ENCODE results near the gene CNTN4.

CNTN4 gene

DNA sequence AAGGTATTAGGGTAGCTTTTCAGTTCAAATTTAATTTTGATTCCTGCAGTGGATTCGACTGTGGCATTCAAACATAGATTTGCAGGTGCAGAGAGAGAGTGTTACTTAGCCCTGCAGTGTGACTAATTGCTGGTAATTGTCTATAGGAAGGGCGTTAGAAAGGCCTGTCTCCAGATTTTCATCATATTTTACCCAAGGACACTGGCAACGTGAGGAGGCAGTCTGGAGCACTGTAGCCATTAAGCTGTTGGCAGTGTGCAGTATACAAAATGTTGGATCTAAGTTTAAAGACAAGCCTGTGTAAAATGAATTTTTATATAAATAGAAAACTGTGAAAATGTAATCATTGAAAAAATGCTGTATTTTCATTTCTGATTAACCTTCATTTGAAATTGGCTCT, 342.9 kb downstream of the CNTN4 start:
- no peak for DNase-seq

GRCh38 chr3:2446146-2446545, 347.5 kb downstream of the CNTN4 start:
- DNase-seq, result no peak

GRCh38 chr3:2452249-2452648, 353.6 kb downstream of the CNTN4 start:
- DNase-seq, result no peak

DNA sequence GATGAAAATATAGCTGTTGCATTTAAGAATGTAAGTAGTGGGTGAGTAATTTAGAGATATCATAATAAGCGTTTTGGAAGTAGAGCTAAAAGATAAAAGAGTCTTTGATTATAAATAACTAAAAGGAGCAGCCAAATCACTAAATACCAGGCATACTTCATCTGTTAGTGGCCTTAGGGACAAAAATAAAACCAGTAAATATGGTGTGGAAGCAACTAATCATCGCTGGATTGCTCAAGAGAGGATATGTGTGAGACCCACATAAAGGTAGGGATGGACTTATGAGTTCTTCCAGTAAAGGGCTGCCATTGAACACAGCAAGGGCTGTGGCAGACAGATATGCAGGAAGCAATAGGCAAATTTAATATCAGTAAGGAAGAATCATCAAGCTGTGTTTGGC, 356.2 kb downstream of the CNTN4 start:
- DNase-seq, result no peak

DNA sequence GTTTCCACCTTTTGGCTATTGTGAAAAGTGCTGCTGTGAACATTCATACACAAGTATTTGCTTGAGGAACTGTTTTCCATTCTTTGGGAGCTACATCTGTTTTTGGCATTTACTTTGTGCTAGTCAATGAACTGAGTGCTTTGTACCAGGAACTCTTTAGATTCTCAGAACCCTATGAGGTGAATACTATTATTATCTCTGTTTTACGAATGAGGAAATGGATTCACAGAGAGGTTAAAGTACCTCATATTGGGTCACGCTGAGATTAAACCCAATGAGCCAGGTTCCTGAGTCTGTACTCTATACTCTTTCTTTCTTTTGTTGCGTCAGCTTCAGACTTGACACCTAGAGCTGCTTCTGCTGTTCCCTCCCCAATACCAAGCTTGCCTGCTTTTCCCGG, 358.1 kb downstream of the CNTN4 start:
- DNase-seq, result no peak

DNA sequence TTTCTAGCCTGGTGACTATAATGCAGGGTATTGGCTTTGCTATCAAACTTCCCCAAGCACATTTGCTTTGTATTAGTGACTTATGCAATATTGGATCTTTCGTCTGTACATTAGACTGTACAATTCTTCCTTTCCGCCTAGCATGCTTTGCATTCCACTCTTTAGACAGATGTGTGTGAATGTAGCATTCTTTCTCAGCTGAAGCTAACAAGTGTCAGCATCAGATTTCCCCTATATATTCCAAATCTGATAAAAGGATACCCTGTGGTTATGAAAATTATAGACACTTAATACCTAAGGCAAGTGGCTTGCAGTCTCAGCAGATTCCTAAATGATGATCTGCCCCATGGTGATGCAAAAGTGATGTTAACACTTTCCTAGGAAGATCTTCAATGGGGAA, 360.1 kb downstream of the CNTN4 start:
- DNase-seq, result no peak

DNA sequence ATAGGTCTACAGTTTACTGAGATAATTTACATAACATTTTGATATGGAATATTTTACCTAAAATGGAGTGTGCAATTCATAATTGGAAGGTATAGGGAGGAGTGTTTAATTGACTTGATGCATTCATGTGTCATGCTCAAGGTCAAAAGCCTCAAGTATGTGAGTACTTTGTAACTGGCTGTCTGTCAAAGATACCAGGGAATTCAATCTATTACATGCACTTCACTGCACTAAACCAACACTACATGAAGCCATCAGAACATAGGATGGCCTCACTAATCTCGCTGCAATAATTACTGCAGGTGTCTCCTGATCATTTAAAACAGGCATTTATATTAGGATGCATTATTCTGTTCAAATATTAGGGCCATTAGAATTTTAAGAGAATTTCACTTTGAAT, 367.2 kb downstream of the CNTN4 start:
- no peak for DNase-seq

GRCh38 chr3:2468816-2469215, 370.1 kb downstream of the CNTN4 start:
- no peak for DNase-seq

- no peak for DNase-seq
These were observed 378.3 kb downstream of the CNTN4 start for GRCh38 chr3:2476996-2477395.

DNA sequence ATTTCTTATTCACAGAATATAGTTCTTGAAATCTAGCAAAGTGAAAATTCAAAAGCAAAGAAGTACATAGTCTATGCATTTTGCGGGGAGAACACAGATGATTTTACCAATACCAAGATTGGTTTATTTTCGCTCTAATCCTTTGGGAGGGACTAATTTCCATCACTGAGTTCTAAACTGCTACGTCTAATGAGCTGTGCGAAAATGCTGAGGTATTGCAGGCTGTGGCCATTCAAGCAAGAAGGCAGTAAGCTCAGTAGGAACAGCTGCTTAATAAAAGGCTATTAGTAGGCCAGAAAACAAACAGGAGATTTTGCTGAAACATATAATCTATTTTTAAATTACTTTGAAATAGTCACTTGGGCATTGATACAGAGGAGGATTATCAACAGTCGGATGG, 379.0 kb downstream of the CNTN4 start:
- peak; percentile 2 for DNase-seq

GRCh38 chr3:2484162-2485026, 385.7 kb downstream of the CNTN4 start:
- no peak for DNase-seq

- DNase-seq, result no peak
These were observed 386.3 kb downstream of the CNTN4 start for GRCh38 chr3:2485027-2485375.

GRCh38 chr3:2495746-2496145, 397.1 kb downstream of the CNTN4 start:
- no peak for DNase-seq

DNA sequence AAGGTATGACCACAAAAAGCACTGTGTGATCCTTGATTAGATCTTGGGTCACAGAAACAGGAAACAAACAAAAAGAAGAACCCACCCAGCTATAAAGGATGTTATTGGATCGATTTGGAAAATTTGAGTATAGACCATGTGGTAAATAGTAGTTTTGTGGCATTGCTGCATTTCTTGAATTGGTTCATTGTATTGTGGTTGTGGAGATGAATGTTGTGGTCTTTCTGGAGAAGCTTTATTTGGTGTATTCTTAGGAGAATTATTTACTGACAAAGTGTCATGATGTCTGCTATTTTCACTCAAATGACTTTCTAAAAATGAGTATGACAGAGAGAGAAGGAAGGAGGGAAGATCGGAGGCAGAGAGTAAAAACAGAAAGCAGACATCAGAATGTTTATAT, 406.2 kb downstream of the CNTN4 start:
- DNase-seq, result no peak

DNA sequence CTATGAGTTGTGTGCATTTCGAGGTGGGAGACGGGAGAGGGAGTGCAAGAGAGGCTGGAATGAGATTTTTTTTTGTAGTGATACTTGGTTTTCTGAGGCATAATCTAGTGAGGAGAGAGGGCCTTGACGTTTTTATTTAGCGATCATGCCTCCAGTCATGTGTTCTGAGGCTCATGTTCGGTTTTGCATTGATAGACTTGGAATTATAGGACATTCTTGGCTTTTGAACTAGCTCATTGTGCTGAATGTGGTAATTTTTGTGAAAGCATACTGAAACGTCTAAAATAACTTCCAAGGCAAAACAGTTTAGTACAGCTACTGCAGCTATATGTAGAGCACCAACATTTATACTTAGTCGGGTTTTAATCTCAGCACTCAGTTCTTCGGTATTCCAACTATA, 408.1 kb downstream of the CNTN4 start:
- no peak for DNase-seq

DNA sequence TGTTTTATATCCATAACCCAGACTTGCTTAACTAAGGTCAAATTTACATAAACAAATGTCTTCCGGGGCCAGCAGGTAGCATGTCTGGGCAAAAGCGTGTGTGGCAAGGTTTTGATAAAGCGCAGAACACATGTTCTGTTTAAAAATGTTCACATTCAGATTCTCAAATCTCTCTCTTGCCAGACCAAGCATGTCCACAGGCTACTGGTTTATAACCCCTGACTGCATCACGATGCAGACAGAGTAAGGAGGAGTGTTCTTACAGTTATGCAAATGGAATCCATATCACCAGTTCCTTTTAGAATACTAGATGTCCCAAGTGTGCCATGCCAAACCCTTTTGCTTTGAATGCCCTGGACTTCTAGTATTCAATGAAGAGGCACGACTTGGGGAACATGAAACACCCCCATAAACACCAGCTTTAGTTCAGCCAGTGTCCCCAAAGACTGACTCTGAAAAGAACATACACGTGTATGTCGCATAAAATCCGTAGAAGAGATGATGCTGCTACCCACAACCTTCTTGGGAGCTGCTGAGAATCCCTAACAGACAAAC, 412.0 kb downstream of the CNTN4 start:
- no peak for DNase-seq

DNA sequence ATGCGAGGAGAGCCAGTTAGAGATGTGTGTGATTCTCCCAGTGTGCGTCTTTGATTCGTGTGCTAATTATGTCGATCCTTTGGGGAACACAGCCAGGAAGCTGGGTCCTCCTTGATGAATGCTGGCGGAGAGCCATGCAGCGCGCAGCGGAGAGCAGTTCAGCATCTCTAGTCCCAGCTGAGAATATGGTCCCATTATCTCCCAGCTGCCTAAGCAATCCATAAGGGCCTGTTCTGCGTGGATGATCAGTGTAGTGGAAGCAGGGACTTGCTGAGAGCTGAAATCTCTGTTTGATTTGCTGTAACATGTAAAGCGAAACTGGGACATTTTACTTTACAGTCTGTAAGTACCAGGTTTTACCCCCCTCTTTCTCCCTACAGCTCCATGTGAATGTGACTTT, 412.7 kb downstream of the CNTN4 start:
- peak; percentile 80 for DNase-seq

DNA sequence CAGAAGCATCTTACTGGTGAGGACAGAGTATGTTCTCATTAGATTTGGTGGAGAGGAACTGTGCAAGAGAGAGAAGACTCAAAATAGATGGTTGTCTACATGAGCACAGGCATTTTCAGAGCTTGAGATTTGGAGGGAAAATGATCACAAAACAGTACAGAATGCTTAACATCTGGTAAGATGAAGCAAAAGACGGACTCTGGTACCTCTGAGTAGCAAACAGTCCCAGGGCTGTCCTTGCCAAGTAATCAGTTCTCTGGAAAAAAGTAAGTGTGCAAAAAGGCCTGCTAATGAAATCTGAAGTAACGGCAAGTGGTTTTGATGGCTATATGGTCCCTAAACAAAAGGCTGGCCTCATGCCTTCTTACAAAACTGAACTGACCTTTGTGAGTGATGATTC, 414.2 kb downstream of the CNTN4 start:
- no peak for DNase-seq

DNA sequence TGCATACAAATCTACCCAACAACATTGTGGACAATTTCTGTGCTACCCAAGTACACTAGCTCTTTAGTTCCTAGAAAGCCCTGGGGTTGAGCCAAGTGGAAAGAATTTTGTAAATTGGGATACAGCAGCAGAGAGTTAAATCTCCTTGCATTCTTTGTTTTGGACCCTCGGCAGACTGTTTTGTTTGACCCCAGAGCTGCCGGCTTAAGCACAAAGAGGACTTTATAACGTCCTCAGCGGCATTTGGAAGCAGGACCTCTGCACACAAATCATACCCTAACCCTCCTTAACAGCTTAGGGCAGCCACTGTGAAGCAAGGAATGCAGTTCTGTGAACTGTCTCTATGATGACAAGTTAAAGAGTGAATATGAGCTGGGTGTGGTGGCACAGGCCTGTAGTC, 415.3 kb downstream of the CNTN4 start:
- DNase-seq, result no peak

DNA sequence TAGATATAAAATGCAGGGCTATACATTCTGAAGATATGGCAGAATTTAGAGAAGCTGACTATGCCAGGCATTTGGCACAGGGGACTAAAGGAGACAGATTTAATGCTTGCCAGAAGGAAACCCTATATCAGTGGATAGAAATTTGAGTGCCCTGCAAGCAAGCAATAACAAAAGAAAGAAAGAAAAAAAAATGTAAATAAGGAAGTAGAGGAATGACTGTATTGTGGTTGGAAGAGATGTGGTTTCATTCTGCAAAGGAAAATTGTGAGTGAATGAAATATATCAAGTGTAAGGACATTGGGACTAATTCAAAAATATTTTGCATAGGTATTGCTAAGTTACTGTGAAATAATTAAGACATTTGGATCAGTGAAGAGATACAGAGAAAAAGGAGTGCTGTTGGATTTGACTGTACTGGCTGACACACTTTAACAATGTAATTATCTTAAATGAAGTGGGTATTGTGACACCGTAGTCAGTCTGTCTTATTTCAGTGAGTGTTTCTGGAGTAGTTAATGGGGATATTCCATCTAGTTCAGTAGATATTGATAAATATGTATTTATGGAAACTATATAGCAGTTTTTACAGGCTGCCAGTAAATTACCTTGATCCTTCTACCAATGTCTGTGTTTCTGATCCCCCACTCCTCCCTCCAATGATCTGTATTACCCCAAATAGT, 418.2 kb downstream of the CNTN4 start:
- DNase-seq, result no peak

GRCh38 chr3:2517500-2518172, 419.0 kb downstream of the CNTN4 start:
- DNase-seq, result no peak

DNA sequence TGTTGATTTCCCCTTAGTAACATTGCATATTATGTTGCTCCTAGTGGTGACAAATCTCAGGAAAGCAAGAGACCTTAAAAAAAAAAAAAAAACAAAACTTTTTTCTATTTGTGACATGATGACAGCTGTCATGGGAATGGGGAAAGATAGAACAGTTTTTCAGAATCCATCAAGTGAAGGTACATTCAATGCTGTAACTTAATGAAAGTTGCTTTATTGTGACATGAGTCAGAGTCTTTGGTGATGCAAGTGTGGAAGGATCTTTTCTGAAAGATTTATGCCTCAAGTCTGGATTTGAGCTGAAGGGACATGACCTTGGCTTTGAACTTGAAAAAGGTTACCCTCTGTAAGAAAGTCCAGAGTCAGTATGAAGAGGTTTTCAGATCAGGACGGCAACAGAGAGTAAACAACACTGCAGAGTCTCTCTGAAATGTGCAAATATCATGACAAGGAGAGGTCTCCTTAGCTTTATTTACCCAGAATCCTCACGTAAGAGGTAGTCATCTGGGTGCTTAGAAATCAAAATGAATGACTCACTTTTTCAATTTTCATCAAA, 424.7 kb downstream of the CNTN4 start:
- no peak for DNase-seq

DNA sequence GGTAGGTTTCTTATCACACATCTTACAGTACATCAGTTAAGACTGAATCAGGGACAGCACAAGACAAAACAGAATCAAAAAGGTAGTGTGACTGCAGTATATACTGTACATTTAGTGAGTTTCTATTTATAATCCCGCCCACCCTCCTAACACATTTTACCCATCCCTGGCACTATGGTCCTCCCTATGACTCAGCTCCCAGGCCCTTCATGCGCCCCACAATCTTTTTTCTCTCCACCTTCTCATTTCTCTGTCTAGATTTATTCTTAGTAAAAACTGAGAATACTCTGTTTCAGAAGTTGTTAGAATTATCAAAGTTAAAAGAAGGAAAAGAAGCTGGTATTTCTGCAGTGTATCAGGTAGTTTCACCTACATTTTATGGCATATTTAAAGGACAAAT, 427.3 kb downstream of the CNTN4 start:
- no peak for DNase-seq

DNA sequence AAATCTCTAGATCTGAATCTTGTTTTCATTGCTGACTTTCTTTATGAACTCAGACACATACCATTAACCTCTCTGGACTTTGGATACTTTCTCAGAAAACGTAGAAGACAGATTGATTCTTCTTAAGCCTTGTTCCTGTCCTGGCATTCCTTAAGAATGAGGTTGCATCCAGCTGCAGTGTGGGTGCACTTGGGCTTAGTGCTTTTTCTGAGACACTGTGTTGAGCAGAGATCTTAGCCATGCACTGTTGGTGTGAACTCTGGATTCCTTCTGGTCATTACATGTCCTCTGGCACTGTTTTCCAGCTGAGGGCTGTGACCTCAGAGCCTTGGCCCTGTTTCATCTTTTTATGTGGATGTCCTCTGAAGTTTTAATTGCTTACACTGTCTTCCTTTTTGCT, 428.3 kb downstream of the CNTN4 start:
- no peak for DNase-seq

Data from NCI-H1694 (cell line).